Measurements from ENCODE around the gene CSMD2.

CSMD2 gene

DNA sequence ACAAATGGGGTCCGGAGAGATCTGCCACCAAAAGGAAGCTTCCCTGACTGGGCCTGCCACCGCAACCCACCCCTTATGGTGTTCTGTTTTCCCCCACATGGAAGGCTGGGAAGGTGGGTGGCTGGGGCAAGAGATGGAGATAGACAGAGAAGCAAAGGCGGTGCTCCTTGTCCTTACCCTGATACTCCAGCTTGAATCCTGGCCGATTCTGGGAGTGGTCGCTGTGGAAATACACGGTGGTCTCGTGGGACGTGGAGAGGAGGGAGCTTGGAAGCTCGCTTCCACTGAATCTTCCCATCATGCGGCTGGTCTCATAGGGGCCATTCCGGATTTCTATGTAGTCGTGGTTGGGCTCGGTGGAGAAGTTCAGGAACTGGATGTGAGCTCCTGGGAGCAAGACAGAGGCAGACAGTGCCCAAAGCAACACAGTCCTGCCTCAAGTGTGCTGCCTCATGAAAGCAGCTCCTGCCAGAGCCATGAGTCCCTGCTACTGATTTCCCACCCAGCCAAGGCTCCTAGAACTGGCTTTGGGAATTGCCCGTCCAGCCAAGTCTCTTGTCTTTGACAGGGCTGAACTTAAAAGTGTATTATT is 554.1 kb downstream of the CSMD2 start:
- no peak overlapping the region for H3K4me3 ChIP-seq (ENCODE audit: low read depth, low read length)
- TF ChIP-seq, protein P1, sequence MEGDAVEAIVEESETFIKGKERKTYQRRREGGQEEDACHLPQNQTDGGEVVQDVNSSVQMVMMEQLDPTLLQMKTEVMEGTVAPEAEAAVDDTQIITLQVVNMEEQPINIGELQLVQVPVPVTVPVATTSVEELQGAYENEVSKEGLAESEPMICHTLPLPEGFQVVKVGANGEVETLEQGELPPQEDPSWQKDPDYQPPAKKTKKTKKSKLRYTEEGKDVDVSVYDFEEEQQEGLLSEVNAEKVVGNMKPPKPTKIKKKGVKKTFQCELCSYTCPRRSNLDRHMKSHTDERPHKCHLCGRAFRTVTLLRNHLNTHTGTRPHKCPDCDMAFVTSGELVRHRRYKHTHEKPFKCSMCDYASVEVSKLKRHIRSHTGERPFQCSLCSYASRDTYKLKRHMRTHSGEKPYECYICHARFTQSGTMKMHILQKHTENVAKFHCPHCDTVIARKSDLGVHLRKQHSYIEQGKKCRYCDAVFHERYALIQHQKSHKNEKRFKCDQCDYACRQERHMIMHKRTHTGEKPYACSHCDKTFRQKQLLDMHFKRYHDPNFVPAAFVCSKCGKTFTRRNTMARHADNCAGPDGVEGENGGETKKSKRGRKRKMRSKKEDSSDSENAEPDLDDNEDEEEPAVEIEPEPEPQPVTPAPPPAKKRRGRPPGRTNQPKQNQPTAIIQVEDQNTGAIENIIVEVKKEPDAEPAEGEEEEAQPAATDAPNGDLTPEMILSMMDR (IDR thresholded peaks at IDR 0.05; ENCODE audit: low read depth, low read length), result no peak

DNA sequence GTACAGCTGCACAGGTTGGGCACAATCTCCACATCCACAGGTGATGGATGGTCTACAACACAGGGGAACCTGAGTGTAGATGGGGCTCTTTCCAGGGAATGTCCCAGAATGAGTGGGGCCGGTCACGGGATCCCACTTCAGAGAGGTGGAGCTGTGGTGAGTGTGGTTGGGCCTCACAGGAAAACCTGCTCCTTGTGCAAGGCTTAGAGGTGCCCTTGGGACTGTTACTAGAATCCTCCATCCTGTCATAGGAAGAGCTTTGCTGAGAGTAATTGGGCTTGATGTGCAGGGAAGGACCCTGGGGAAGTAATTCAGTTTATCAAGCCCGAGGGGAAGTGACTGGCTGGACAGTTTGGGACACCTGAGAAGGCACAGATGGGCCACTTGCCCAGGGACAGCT is 554.6 kb downstream of the CSMD2 start:
- no peak overlapping the region for H3K4me3 ChIP-seq (ENCODE audit: low read depth, low read length)
- TF ChIP-seq, protein P1 (IDR thresholded peaks at IDR 0.05; ENCODE audit: low read depth, low read length), result no peak

DNA sequence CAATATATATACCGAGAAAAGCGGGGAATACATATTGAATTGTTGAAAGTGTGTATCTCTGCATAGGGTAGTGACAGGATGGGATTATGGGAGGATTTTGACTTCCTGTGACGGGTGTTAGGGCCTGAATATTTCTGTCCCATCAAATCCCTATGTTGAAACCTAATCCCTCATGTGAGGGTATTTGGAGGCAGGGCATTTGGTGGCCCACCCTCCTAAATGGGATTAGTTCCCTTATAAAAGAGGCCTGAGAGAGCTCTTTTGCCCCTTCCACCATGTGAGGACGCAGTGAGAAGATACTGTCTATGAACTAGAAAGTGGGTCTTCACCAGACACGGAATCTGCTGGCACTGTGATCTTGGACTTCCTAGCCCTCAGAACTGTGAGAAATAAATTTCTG is 555.3 kb downstream of the CSMD2 start:
- H3K4me3 ChIP-seq (ENCODE audit: low read depth, low read length), result no peak overlapping the region
- TF ChIP-seq, protein P1 (IDR thresholded peaks at IDR 0.05; ENCODE audit: low read depth, low read length), result no peak

DNA sequence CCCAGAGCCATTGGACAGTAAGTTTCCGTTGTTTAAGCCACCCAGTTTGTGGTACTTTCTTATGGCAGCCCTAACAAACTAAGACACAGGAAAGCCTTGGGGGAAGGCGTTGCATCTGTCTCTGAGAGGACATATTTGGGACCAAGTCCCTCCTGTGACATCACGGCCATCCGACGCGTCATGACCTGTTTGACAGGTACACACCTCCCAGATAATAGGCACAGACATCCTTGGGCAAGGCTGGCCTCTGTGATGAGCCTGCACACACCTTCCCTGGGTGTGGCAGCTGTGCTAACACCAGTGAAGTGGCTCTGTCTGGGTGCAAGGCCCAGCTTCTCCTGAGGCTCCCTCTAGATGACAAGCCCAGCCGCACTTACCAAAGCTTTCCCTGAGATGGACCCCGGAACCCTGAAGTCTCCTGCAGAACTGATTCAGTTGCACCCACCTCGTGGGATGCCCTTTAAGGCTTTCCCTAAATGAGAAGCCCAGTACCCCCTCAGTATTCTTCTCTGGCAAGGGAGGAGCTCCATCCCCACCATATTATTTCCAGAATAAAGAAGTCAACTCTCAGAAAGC is 556.1 kb downstream of the CSMD2 start:
- H3K4me3 ChIP-seq (ENCODE audit: low read depth, low read length), result no peak overlapping the region
- TF ChIP-seq, protein P1 (IDR thresholded peaks at IDR 0.05; ENCODE audit: low read depth, low read length), result no peak

DNA sequence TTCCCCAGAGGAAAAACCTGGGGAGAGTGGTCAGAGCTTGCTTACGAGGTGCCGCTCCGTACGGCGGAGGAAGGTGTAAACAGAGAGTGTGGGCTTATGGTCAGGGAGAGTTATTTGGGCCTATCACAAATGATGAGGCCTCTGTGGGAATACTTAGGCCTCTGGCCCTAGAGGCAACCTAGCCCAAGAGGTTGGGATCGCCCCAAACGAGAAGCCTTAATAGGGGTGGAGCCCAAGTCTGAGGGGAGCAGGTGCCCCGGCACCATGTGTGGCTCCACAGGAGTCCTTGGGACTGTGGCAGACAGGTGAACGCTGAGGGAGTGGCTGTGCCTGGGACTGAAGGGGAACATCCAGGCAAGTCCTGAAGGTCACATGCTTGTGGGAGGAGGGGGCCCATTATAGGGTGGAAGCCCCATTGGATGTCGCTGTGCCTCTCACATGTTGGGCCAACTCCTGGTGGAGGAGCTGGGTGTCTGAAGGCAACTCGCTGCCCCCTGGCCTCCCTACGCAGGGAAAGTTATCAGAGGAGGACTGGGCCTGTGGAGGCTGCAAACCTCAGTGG is 557.5 kb downstream of the CSMD2 start:
- no peak overlapping the region for H3K4me3 ChIP-seq (ENCODE audit: low read depth, low read length)
- TF ChIP-seq, protein P1 (IDR thresholded peaks at IDR 0.05; ENCODE audit: low read depth, low read length), result no peak

DNA sequence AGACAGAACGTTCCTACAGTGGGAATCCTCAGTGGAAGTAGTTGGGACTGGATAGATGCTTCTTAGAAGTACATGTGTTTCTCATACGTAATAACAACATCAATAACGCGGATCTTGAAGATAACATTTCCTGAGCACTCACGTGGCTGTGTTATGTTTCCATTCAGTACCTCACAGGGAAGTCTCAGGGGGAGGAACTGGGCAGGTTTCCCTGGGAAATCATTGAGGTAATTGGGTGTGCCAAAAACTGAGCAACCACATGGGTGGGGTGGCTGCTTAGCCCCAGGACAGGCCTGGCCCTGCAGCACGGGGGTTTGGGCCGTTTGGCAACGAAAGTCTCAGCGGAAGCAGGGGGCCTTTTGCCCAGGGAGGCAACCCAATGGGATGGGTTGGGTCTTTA is 558.8 kb downstream of the CSMD2 start:
- H3K4me3 ChIP-seq (ENCODE audit: low read depth, low read length), result no peak overlapping the region
- TF ChIP-seq, protein P1 (IDR thresholded peaks at IDR 0.05; ENCODE audit: low read depth, low read length), result no peak

DNA sequence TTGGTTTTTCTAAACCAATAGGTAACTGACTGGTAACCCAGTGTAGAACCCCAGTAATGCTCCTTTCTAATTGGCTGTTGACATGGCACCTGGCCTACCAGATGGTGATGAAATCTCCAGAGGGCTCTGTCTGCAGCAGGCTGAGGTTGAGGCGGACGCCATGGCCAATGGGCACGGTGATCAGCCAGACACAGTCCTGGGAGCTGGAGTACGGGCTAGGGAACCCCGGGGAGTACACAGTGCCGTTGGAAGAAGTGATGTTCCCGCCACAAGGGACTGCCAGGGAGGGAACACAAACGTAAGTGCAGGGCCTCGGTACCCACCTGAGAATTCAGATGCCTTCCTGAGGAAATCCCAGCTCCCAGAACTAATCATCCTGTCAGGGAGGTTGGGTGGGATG is 562.8 kb downstream of the CSMD2 start:
- TF ChIP-seq, protein P1 (IDR thresholded peaks at IDR 0.05; ENCODE audit: low read depth, low read length), result no peak
- no peak overlapping the region for H3K4me3 ChIP-seq (ENCODE audit: low read depth, low read length)

All from WI38 (cell line).